H9 (cell line): ENCODE results near the gene OPN4. TPM values are rescaled to one million over a fixed set of nuclear protein-coding genes. Genes with fewer than 3 reads are reported as not detected.

Experiments
- DNase-seq: peaks from one replicate; pipeline ENCODE4 v3.0.0-alpha.2; 2017
- H2AFZ ChIP-seq: one replicate; pipeline ENCODE4 v1.6.1; 2013; ENCODE audit warnings: mild to moderate bottlenecking, low read length, control low read depth, moderate library complexity
- H2AK5ac ChIP-seq: 2 replicates; pipeline ENCODE4 v1.6.1; 2013; ENCODE audit warnings: low read length, control low read depth, mixed read lengths; ENCODE audit not compliant: insufficient read length
- H2BK120ac ChIP-seq: one replicate; pipeline ENCODE4 v1.6.1; 2013; ENCODE audit warnings: low read depth, mild to moderate bottlenecking, low read length, control low read depth, inconsistent platforms; ENCODE audit not compliant: poor library complexity, severe bottlenecking
- H2BK12ac ChIP-seq: 2 replicates; pipeline ENCODE4 v1.6.1; 2013; ENCODE audit warnings: low read length, control low read depth, mixed read lengths, low read depth; ENCODE audit not compliant: insufficient read length
- H2BK15ac ChIP-seq: 2 replicates; pipeline ENCODE4 v1.6.1; 2013; ENCODE audit warnings: low read depth, low read length, control low read depth
- H2BK20ac ChIP-seq: one replicate; pipeline ENCODE4 v1.6.1; 2013; ENCODE audit warnings: low read depth, mild to moderate bottlenecking, low read length, control low read depth, inconsistent platforms; ENCODE audit not compliant: poor library complexity, severe bottlenecking
- H2BK5ac ChIP-seq: 2 replicates; pipeline ENCODE4 v1.6.1; 2013; ENCODE audit warnings: low read length, control low read depth, mixed read lengths; ENCODE audit not compliant: insufficient read length
- H3K14ac ChIP-seq: 2 replicates; pipeline ENCODE4 v1.6.1; 2013; ENCODE audit warnings: low read length, control low read depth; ENCODE audit not compliant: insufficient read depth
- H3K18ac ChIP-seq: 2 replicates; pipeline ENCODE4 v1.6.1; 2013; ENCODE audit warnings: low read depth, mild to moderate bottlenecking, mixed read lengths, low read length, control low read depth; ENCODE audit not compliant: insufficient read length
- H3K23ac ChIP-seq: 2 replicates; pipeline ENCODE4 v1.6.1; 2013; ENCODE audit warnings: low read length, control low read depth, mixed read lengths, low read depth; ENCODE audit not compliant: insufficient read length
- H3K23me2 ChIP-seq: 2 replicates; pipeline ENCODE4 v1.6.1; 2013; ENCODE audit warnings: low read depth, mild to moderate bottlenecking, mixed read lengths, low read length, control low read depth; ENCODE audit not compliant: insufficient read length, poor library complexity, severe bottlenecking
- H3K27ac ChIP-seq: 2 replicates; pipeline ENCODE4 v1.5.1; 2013; ENCODE audit warnings: low read length, control low read depth, mixed read lengths, low read depth; ENCODE audit not compliant: insufficient read length
- H3K27me3 ChIP-seq: 2 replicates; pipeline ENCODE4 v1.6.1; 2013; ENCODE audit warnings: low read length, control low read depth, inconsistent platforms; ENCODE audit not compliant: insufficient read depth
- H3K4ac ChIP-seq: 2 replicates; pipeline ENCODE4 v1.6.1; 2013; ENCODE audit warnings: low read depth, mild to moderate bottlenecking, control low read depth, inconsistent platforms, low read length, moderate library complexity
- H3K4me1 ChIP-seq: 2 replicates; pipeline ENCODE4 v1.6.1; 2013; ENCODE audit warnings: low read length, control low read depth, inconsistent platforms; ENCODE audit not compliant: insufficient read depth
- H3K4me2 ChIP-seq: 2 replicates; pipeline ENCODE4 v1.6.1; 2013; ENCODE audit warnings: low read length, control low read depth, mixed read lengths; ENCODE audit not compliant: insufficient read length, insufficient read depth
- H3K56ac ChIP-seq: 2 replicates; pipeline ENCODE4 v1.6.1; 2013; ENCODE audit warnings: low read depth, mild to moderate bottlenecking, mixed read lengths, low read length, control low read depth; ENCODE audit not compliant: insufficient read length
- H3K79me1 ChIP-seq: 2 replicates; pipeline ENCODE4 v1.6.1; 2013; ENCODE audit warnings: low read depth, mild to moderate bottlenecking, moderate library complexity, low read length, control low read depth, inconsistent platforms; ENCODE audit not compliant: insufficient read depth, poor library complexity, severe bottlenecking
- H3K79me2 ChIP-seq: 2 replicates; pipeline ENCODE4 v1.6.1; 2013; ENCODE audit warnings: low read length, control low read depth, inconsistent platforms; ENCODE audit not compliant: insufficient read depth
- H3K9ac ChIP-seq: 2 replicates; pipeline ENCODE4 v1.6.1; 2013; ENCODE audit warnings: low read length, control low read depth, mixed read lengths; ENCODE audit not compliant: insufficient read length; ENCODE audit errors: extremely low read depth
- H3K9me3 ChIP-seq: one replicate; pipeline ENCODE4 v1.6.1; 2013; ENCODE audit warnings: low read depth, low read length, inconsistent platforms; ENCODE audit not compliant: control insufficient read depth
- H3T11ph ChIP-seq: one replicate; pipeline ENCODE4 v1.6.1; 2013; ENCODE audit warnings: mild to moderate bottlenecking, low read length, control low read depth, inconsistent platforms
- H4K20me1 ChIP-seq: one replicate; pipeline ENCODE4 v1.6.1; 2013; ENCODE audit not compliant: control insufficient read depth, insufficient read length, insufficient read depth
- H4K5ac ChIP-seq: 2 replicates; pipeline ENCODE4 v1.6.1; 2013; ENCODE audit warnings: low read depth, mild to moderate bottlenecking, mixed read lengths, low read length, control low read depth; ENCODE audit not compliant: insufficient read length
- H4K8ac ChIP-seq: replicated peaks from 2 replicates; pipeline ENCODE4 v1.6.1; 2013; ENCODE audit warnings: low read length, control low read depth, mixed read lengths, low read depth; ENCODE audit not compliant: insufficient read length
- H4K91ac ChIP-seq: 2 replicates; pipeline ENCODE4 v1.6.1; 2013; ENCODE audit warnings: low read depth, mild to moderate bottlenecking, moderate library complexity, mixed read lengths, low read length, control low read depth; ENCODE audit not compliant: insufficient read length
- H3K27ac Mint-ChIP-seq, 3 experiments: 2 replicates in 2 of 3; 3 replicates in 1 of 3; pipeline ENCODE4 v1.8.0; 2020 to 2021; ENCODE audit warnings: mixed read lengths in 3 of 3, mild to moderate bottlenecking in 1 of 3, moderate library complexity in 1 of 3
- H3K27me3 Mint-ChIP-seq: 2 replicates; pipeline ENCODE4 v1.8.0; 2021; ENCODE audit warnings: low read depth, mild to moderate bottlenecking, moderate library complexity, mixed read lengths
- H3K36me3 Mint-ChIP-seq, 3 experiments: 2 replicates in 2 of 3; 3 replicates in 1 of 3; pipeline ENCODE4 v1.8.0; 2020 to 2021; ENCODE audit warnings: low read depth in 3 of 3, mixed read lengths in 3 of 3; ENCODE audit not compliant: insufficient read depth in 1 of 3
- H3K4me1 Mint-ChIP-seq, 2 experiments: 2 replicates each; pipeline ENCODE4 v1.8.0; 2020; ENCODE audit warnings: mixed read lengths in 2 of 2
- H3K4me3 Mint-ChIP-seq, 2 experiments: 2 replicates in 1 of 2; 3 replicates in 1 of 2; pipeline ENCODE4 v1.8.0; 2020 to 2021; ENCODE audit warnings: mild to moderate bottlenecking in 2 of 2, mixed read lengths in 2 of 2, moderate library complexity in 1 of 2
- H3K9me3 Mint-ChIP-seq, 2 experiments: 2 replicates in 1 of 2; 3 replicates in 1 of 2; pipeline ENCODE4 v1.8.0; 2020; ENCODE audit warnings: mild to moderate bottlenecking in 2 of 2, mixed read lengths in 2 of 2, moderate library complexity in 1 of 2
- CTCF ChIP-seq: fragments of 200-600 bp; sonication (generic); conservative IDR thresholded peaks from 3 replicates; pipeline ENCODE4 v1.8.0; 2021; ENCODE audit warnings: antibody characterized with exemption, mild to moderate bottlenecking
- WGBS: extraction: QIAGEN DNeasy Blood & Tissue Kit; methylation state at CpG from one replicate; pipeline ENCODE4 v1.1.7; 2013; ENCODE audit warnings: missing lambda C conversion rate, low lambda C conversion rate, mixed read lengths; ENCODE audit not compliant: insufficient read length; ENCODE audit errors: extremely low coverage; 5-methylcytosine and 5-hydroxymethylcytosine counted together
- total RNA-seq: library from RNA; stranded (reverse); gene quantifications from 2 replicates; pipeline ENCODE4 v1.2.1, GENCODE V29; 2021

The OPN4 gene
- total RNA-seq, 1 experiment from 2014 or later = not detected

GRCh38 chr10:86636311-86636710, 18.0 kb upstream of the OPN4 start:
- Histone ChIP-seq H3K27me3 (0 out of 2 replicates have a peak, but pooled peaks cover 2% of the 10 kb centered on the region), H3K14ac (no peak overlapping the region), H4K8ac (no peak overlapping the region), H2AFZ (no peak overlapping the region), H3K79me2 (no peaks in the 10 kb centered on the region), H4K91ac (no peak overlapping the region), H3K4me2 (no peak overlapping the region), H3K18ac (no peak overlapping the region), H2BK120ac (no peak overlapping the region), H3K23ac (no peak overlapping the region), H3K9me3 (no peaks in the 10 kb centered on the region), H4K20me1 (no peaks in the 10 kb centered on the region), H3T11ph (no peak overlapping the region), H2AK5ac (no peak overlapping the region), H4K5ac (no peak overlapping the region), H3K23me2 (peaks cover 4% of the 10 kb centered on the region), H2BK5ac (no peak overlapping the region), H3K9ac (no peak overlapping the region), H2BK15ac (no peak overlapping the region), H2BK12ac (no peak overlapping the region), H3K56ac (no peak overlapping the region), H2BK20ac (no peak overlapping the region), H3K79me1 (no peaks in the 10 kb centered on the region), H3K4ac (no peak overlapping the region), H3K27ac (no peak overlapping the region), H3K4me1 (no peaks in the 10 kb centered on the region; the same call in 1 of the 2 replicates)
- WGBS = no CpG with 5 or more reads among the region's 2 CpGs
- TF ChIP-seq CTCF = no peak
- Mint-ChIP-seq H3K4me1 (peaks cover 4 to 11% of the 10 kb centered on the region in 2 experiments; a peak in 3 of 4 replicates), H3K4me3 (no peak overlapping the region), H3K36me3 (no peaks in the 10 kb centered on the region), H3K27ac (no peak overlapping the region), H3K9me3 (peaks cover 0 to under 1% of the 10 kb centered on the region in 2 experiments; a peak in 2 of 5 replicates), H3K27me3 (peaks cover 33% of the 10 kb centered on the region)
- DNase-seq = no peak
